Measurements from ENCODE around the gene CNTN2.

The CNTN2 gene

DNA sequence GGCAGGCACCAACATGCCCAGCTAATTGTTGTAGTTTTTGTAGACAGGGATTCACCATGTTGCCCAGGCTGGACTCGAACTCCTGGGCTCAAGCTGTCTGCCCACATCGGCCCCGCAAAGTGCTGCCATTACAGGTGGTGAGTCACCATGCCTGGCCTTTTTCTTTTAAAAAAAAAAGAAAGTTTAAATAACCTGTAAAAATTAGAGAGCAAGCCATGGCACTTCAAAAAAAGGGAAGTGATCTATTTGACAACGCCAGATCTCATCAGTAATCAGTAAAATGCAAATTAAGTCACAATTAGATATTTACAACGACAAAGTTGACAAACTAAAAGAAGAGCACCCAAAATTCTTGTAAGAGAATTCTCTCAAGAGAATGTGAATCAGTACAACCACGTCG lies 81.7 kb downstream of the CNTN2 start:
- TF ChIP-seq, protein P1, sequence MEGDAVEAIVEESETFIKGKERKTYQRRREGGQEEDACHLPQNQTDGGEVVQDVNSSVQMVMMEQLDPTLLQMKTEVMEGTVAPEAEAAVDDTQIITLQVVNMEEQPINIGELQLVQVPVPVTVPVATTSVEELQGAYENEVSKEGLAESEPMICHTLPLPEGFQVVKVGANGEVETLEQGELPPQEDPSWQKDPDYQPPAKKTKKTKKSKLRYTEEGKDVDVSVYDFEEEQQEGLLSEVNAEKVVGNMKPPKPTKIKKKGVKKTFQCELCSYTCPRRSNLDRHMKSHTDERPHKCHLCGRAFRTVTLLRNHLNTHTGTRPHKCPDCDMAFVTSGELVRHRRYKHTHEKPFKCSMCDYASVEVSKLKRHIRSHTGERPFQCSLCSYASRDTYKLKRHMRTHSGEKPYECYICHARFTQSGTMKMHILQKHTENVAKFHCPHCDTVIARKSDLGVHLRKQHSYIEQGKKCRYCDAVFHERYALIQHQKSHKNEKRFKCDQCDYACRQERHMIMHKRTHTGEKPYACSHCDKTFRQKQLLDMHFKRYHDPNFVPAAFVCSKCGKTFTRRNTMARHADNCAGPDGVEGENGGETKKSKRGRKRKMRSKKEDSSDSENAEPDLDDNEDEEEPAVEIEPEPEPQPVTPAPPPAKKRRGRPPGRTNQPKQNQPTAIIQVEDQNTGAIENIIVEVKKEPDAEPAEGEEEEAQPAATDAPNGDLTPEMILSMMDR (IDR thresholded peaks at IDR 0.05; ENCODE audit: borderline replicate concordance, control extremely low read depth, extremely low read depth, insufficient read depth, missing control alignments): no peak
- peak; percentile 32 for DNase-seq (ENCODE audit: low spot score)
- in situ Hi-C loops (cut with MboI; ENCODE audit: low sequenced_read_pairs, unreplicated experiment): no loop called here

DNA sequence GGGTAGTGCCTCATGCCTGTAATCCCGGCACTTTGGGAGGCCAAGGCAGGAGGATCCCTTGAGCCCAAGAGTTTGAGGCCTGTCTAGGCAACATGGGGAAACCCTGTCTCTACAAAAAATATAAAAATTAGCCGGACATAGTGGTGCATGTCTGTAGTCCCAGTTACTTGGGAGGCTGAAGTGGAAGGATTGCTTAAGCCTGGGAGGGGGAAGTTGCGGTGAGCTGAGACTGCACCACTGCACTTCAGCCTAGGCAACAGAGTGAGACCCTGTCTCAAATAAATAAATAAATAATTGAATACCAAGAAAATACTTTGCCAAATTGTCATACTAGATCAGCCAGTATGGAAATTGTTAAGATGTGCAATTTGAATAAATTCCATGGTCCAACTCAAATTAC lies 84.6 kb downstream of the CNTN2 start:
- in situ Hi-C loops (cut with MboI; ENCODE audit: low sequenced_read_pairs, unreplicated experiment): no loop called here
- no peak for DNase-seq (ENCODE audit: low spot score)

More for the DNA sequence above, 84.6 kb downstream of the CNTN2 start:
- TF ChIP-seq, protein P1 (IDR thresholded peaks at IDR 0.05; ENCODE audit: borderline replicate concordance, control extremely low read depth, extremely low read depth, insufficient read depth, missing control alignments): no peak
